Aorta (tissue), 5 donors: Measurements from ENCODE around the gene JPH3. TPM values are rescaled to one million over a fixed set of nuclear protein-coding genes. Genes with fewer than 3 reads are reported as not detected.
"Not testable (repeated sequence)": the region's sequence is repeated elsewhere in the genome, so short reads cannot be mapped to it uniquely, and the experiment has no call there.

Experiments used
- ATAC-seq: fragments of 200-7000 bp; cut with Tn5 transposase; one replicate; pipeline ENCODE4 v1.9.1; 2022; ENCODE audit warnings: moderate library complexity; ENCODE audit not compliant: low FRiP score
- DNase-seq, 2 donors: peaks; one replicate each; pipeline ENCODE4 v3.0.0-alpha.2; 2020
- H3K27ac ChIP-seq, 2 donors: one replicate each; pipeline ENCODE4 v1.5.1; 2013; ENCODE audit warnings: low read length in 2 of 2, mild to moderate bottlenecking in 2 of 2, moderate library complexity in 2 of 2, control low read depth in 1 of 2, inconsistent platforms in 1 of 2, low read depth in 1 of 2
- H3K27me3 ChIP-seq, 2 donors: one replicate each; pipeline ENCODE4 v1.6.1; 2013; ENCODE audit warnings: control low read depth in 1 of 2, low read length in 1 of 2, mild to moderate bottlenecking in 1 of 2, moderate library complexity in 1 of 2; ENCODE audit not compliant: insufficient read depth in 2 of 2, control insufficient read depth in 1 of 2
- H3K36me3 ChIP-seq, 2 donors: one replicate each; pipeline ENCODE4 v1.6.1; 2013; ENCODE audit warnings: control low read depth in 1 of 2, low read length in 1 of 2, mild to moderate bottlenecking in 1 of 2; ENCODE audit not compliant: insufficient read depth in 2 of 2, control insufficient read depth in 1 of 2
- H3K4me1 ChIP-seq, 2 donors: one replicate each; pipeline ENCODE4 v1.6.1; 2013; ENCODE audit warnings: low read length in 2 of 2, control low read depth in 1 of 2, mild to moderate bottlenecking in 1 of 2, moderate library complexity in 1 of 2; ENCODE audit not compliant: insufficient read depth in 2 of 2, control insufficient read depth in 1 of 2
- H3K4me3 ChIP-seq, 2 donors: one replicate each; pipeline ENCODE4 v1.5.1; 2013; ENCODE audit warnings: low read length in 2 of 2, control low read depth in 1 of 2, mild to moderate bottlenecking in 1 of 2
- H3K9me3 ChIP-seq: one replicate; pipeline ENCODE4 v1.6.1; 2013; ENCODE audit warnings: mild to moderate bottlenecking, low read length; ENCODE audit not compliant: control insufficient read depth
- WGBS, 2 donors: extraction: QIAGEN DNeasy Blood & Tissue Kit; methylation state at CpG; one replicate each; pipeline ENCODE4 v1.1.7; 2013; 5-methylcytosine and 5-hydroxymethylcytosine counted together
- intact Hi-C, 2 donors: fragments of 100-400 bp; cut with DNase I; formaldehyde crosslinking; loops; one replicate each; pipeline versions ENCODE4 v1.14.2 to v1.15.0; 2022
- polyA plus RNA-seq, 2 donors: library from polyadenylated mRNA; stranded (reverse); fragments of 200-250 nt; gene quantifications; one replicate each; pipeline ENCODE4 v1.2.3, GENCODE V29; 2013
- total RNA-seq, 2 donors: library from RNA; stranded (reverse); fragmentation: NEBNext Ultra II Directional; extraction: Animal tissue kit (Norgen Biotek cat#: 25700); gene quantifications; one replicate each; pipeline ENCODE4 v1.2.1, GENCODE V29; 2021
- donor health status: healthy with polysubstance abuse.
- donor health status: Bipolar disorder and iron deficiency.
- donor health status: DM: no; HTN: no; CAD: no.
- donor health status: DM: no; HTN: no; CAD: no.
- donor health status: DM: yes; HTN: yes; CAD: no.

Gene JPH3
- total and polyA plus RNA-seq, 4 donors = 0.21 to 0.26 TPM; not detected in 2

- no peaks in the 10 kb centered on the region for H3K27me3 ChIP-seq
- H3K4me1 ChIP-seq = no peaks in the 10 kb centered on the region
- DNase-seq (peak; percentile 80 to 85), ATAC-seq (peak; percentile 85)
- H3K9me3 ChIP-seq = no peaks in the 10 kb centered on the region
- 20 to 26% methylated on average over 24 of the region's 24 CpGs for WGBS, 2 donors
- H3K27ac ChIP-seq = peak overlapping the region; percentile 16 to 86
- intact Hi-C loops = loop anchor here in 1 of 2 donors (1.0 to 2.0 kb wide), 2 partner anchors 30 to 80 kb away; no protein-coding TSS in a partner anchor
- H3K4me3 ChIP-seq = no peak overlapping the region
- H3K36me3 ChIP-seq = no peaks in the 10 kb centered on the region
Measured at GRCh38 chr16:87570938-87571867, 31.1 kb upstream of the JPH3 start.

DNA sequence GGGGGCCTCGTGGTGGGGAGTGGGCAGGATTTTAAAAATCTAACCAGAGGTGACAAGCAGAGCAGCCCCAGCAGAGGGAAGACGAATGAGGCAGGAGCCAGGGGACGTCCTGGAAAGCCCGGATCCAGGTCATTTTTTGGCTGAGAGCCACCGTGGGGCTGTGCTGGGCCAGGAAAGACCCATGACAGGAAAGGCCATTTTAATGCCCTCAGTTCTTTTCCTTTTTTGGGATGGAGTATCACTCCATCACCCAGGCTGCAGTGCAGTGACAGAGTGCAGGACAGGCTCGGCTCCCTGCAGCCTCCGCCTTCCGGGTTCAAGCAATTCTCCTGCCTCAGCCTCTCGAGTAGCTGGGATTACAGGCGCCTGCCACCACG lies 30.5 kb upstream of the JPH3 start:
- H3K4me3 ChIP-seq = no peak overlapping the region
- intact Hi-C loops = loop anchor here in 1 of 2 donors (1.0 to 2.0 kb wide), 2 partner anchors 31 to 81 kb away; no protein-coding TSS in a partner anchor
- H3K27me3 ChIP-seq = no peaks in the 10 kb centered on the region
- H3K4me1 ChIP-seq = no peaks in the 10 kb centered on the region
- no peaks in the 10 kb centered on the region for H3K9me3 ChIP-seq
- ATAC-seq (peak; percentile 78), DNase-seq (peak; percentile 85 to 90)
- H3K27ac ChIP-seq = peak overlapping the region; percentile 83 to 86
- 26 to 31% methylated on average over 11 of the region's 11 CpGs for WGBS, 2 donors
- no peaks in the 10 kb centered on the region for H3K36me3 ChIP-seq

GRCh38 chr16:87572959-87573358 lies 29.3 kb upstream of the JPH3 start:
- no peaks in the 10 kb centered on the region for H3K4me1 ChIP-seq
- 77 to 81% methylated on average over 6 of the region's 6 CpGs for WGBS, 2 donors
- no peaks in the 10 kb centered on the region for H3K9me3 ChIP-seq
- H3K4me3 ChIP-seq = no peak overlapping the region
- peak overlapping the region; percentile 83 for H3K27ac ChIP-seq
- DNase-seq (no peak), ATAC-seq (no peak)
- H3K36me3 ChIP-seq = no peaks in the 10 kb centered on the region
- no peaks in the 10 kb centered on the region for H3K27me3 ChIP-seq
- intact Hi-C loops = no loop called here

DNA sequence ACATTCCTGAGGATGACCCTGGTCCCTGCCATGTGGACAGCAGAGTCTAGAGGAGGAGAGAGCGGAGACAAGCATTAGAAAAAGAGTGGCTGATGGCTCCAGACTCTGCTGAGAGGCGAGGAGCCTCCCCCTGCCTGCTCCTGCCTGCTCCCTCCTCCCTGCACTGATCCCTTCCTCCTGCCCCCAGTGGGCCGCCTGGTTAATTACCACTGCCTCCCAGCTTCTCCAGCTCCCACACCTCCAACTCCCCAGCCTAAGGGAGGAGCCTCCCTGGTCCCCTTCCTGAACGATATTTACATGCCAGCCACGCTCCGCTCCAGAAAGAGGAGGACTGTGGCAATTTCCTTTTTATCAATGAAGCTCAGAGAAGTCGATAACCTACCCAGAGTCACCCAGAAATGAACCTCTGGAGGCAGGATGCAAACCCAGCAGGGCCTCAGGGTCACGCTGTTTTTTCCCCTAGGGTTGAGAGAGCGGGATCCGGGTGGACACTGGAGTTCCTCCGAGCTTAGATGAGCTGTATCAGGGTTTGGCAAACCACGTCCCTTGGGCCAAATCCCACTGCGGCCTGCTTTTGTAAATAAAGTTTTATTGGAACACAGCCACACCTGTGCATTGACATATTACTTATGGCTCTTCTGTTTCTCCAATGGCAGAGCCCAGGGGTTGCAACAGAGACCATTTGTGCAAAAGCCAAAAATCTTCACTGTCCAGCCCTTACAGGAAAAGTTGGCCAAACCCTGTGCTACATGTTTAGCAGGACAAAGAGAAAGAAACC lies 27.1 kb upstream of the JPH3 start:
- Histone ChIP-seq H3K36me3 (no peaks in the 10 kb centered on the region), H3K4me3 (no peak overlapping the region), H3K27me3 (no peaks in the 10 kb centered on the region), H3K4me1 (no peaks in the 10 kb centered on the region), H3K9me3 (no peaks in the 10 kb centered on the region), H3K27ac (no peak overlapping the region)
- intact Hi-C loops = no loop called here
- DNase-seq (peak in 1 of 2 donors; percentile 19), ATAC-seq (no peak)
- 73 to 83% methylated on average over 13 of the region's 13 CpGs for WGBS, 2 donors

DNA sequence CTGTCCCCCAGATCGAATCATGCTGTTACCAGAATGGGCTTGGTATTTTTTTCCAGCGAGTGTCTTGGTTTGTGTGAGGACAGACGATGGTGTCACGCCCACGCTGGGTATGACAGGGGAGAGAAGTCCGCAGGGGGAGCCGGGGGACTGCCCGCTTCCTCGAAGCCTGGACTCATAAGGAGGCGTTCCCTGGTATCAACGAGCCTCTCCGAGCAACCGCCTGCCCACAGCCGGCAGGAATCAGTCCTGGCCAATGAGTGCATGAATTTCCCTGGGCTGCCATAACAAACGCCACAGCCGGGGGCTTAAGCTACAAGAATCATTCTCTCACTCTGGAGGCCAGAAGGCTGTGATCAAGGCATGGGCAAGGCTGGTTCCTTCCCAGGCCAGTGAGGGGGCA lies 26.1 kb upstream of the JPH3 start:
- H3K4me1 ChIP-seq = no peaks in the 10 kb centered on the region
- ATAC-seq = no peak
- intact Hi-C loops = no loop called here
- H3K27me3 ChIP-seq = no peaks in the 10 kb centered on the region
- peak; percentile 34 to 53 for DNase-seq
- H3K4me3 ChIP-seq = no peak overlapping the region
- H3K27ac ChIP-seq = no peak overlapping the region
- no peaks in the 10 kb centered on the region for H3K9me3 ChIP-seq
- H3K36me3 ChIP-seq = no peaks in the 10 kb centered on the region
- WGBS, 2 donors = 61 to 74% methylated on average over 16 of the region's 16 CpGs

DNA sequence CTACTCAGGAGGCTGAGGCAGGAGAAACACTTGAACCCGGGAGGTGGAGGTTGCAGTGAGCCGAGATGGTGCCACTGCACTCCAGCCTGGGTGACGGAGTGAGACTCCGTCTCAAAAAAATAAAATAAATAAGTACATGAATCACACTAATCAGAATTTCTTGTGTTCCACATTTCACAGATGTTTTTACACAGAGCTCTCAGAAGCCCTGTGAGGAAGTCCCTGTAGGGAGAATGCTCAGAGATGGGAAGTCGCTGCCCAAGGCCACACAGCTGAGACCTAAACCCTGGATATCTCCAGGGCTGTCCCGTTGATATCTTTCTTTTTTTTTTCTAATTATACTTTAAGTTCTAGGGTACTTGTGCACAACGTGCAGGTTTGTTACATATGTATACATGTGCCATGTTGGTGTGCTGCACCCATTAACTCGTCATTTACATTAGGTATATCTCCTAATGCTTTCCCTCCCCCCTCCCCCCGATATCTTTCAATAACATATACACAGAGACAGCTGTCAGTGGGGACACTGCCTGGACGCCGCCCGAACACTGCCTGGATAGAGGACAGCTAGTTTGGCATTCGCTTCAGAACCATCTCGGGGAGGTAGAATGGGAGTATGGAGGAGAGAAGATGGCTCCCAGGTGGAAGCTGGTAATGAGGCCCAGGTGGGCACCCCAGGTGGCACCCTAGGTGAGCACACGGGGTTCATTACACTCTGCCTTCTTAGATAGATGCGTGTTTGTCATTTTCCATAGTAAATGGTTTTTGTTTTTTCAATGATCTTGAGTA lies 24.0 kb upstream of the JPH3 start:
- H3K27me3 ChIP-seq, H3K4me1 ChIP-seq, H3K4me3 ChIP-seq, ATAC-seq, H3K36me3 ChIP-seq, H3K27ac ChIP-seq, H3K9me3 ChIP-seq, intact Hi-C loops: not testable (repeated sequence)
- WGBS, 2 donors = 82% methylated on average over 15 to 16 of the region's 16 CpGs
- DNase-seq = peak; percentile 9 to 50

DNA sequence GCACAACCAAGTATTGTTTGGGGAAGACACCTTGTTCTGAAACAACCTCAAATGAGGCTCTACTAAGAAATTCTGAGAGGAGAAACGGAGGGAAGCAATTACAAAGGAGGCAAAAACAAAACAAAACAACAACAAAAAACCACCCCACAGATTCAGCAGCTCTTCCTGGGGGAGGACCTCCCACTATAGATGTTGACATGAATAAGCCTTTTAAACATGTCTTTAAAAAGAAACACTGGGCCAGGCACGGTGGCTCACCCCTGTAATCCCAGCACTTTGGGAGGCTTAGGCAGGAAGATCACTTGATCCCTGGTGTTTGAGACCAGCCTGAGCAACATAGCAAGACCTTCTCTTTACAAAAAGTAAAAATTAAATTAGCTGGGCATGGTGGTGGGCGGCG lies 22.6 kb upstream of the JPH3 start:
- intact Hi-C loops = loop anchor here in 1 of 2 donors (5.0 kb wide), 1 partner anchor 117 kb away; no protein-coding TSS in a partner anchor
- Histone ChIP-seq H3K9me3 (no peaks in the 10 kb centered on the region), H3K4me3 (no peak overlapping the region), H3K27me3 (no peaks in the 10 kb centered on the region), H3K36me3 (no peaks in the 10 kb centered on the region), H3K4me1 (no peaks in the 10 kb centered on the region), H3K27ac (no peak overlapping the region)
- no peak for ATAC-seq
- WGBS, 2 donors = 91 to 94% methylated on average over 4 of the region's 4 CpGs
- DNase-seq = peak in 1 of 2 donors; percentile 10

GRCh38 chr16:87580855-87581261 lies 21.4 kb upstream of the JPH3 start:
- 95 to 99% methylated on average over 4 of the region's 4 CpGs for WGBS, 2 donors
- no peaks in the 10 kb centered on the region for H3K36me3 ChIP-seq
- H3K9me3 ChIP-seq = no peaks in the 10 kb centered on the region
- intact Hi-C loops = loop anchor here in 1 of 2 donors (5.0 kb wide), 1 partner anchor 119 kb away; no protein-coding TSS in a partner anchor
- DNase-seq (peak; percentile 46 to 63), ATAC-seq (no peak)
- H3K4me3 ChIP-seq = no peak overlapping the region
- H3K27ac ChIP-seq = peak overlapping the region in 1 of 2 donors; percentile 20
- no peaks in the 10 kb centered on the region for H3K4me1 ChIP-seq
- H3K27me3 ChIP-seq = no peaks in the 10 kb centered on the region
